Uterus (tissue), 4 donors: Measurements from ENCODE around the gene AUP1. TPM values are rescaled to one million over a fixed set of nuclear protein-coding genes. Genes with fewer than 3 reads are reported as not detected.
A peak's percentile ranks its signal among the peaks of the same experiment; 100 is the strongest.

Experiments used
- DNase-seq, 2 donors: peaks; one replicate each; pipeline ENCODE4 v3.0.0-alpha.2; 2019 to 2020
- H3K27ac ChIP-seq, 2 donors: fragments of 200-600 bp; sonication (generic); 1 replicate in 1 of 2; 2 replicates in 1 of 2; pipeline ENCODE4 v1.5.1; 2016 to 2018
- H3K27me3 ChIP-seq, 2 donors: fragments of 200-600 bp; sonication (generic); one replicate each; pipeline ENCODE4 v1.5.1; 2018 to 2019; ENCODE audit warnings: control low read depth in 1 of 2
- H3K36me3 ChIP-seq, 2 donors: fragments of 200-600 bp; sonication (generic); one replicate each; pipeline ENCODE4 v1.5.1; 2019; ENCODE audit warnings: control low read depth in 1 of 2
- H3K4me1 ChIP-seq, 2 donors: fragments of 200-600 bp; sonication (generic); one replicate each; pipeline ENCODE4 v1.5.1; 2018 to 2019; ENCODE audit warnings: control low read depth in 1 of 2
- H3K4me3 ChIP-seq, 2 donors: fragments of 200-600 bp; sonication (generic); 1 replicate in 1 of 2; 2 replicates in 1 of 2; pipeline ENCODE4 v1.5.1; 2018 to 2019; ENCODE audit warnings: mild to moderate bottlenecking in 1 of 2
- H3K9me3 ChIP-seq, 2 donors: fragments of 200-600 bp; sonication (generic); one replicate each; pipeline ENCODE4 v1.5.1; 2019; ENCODE audit warnings: control low read depth in 1 of 2
- POLR2A ChIP-seq, 2 donors: fragments of 450-650 bp; IDR thresholded peaks; one replicate each; pipeline ENCODE4 v1.6.1; 2016; ENCODE audit warnings: antibody characterized with exemption in 2 of 2, mild to moderate bottlenecking in 1 of 2, moderate library complexity in 1 of 2
- intact Hi-C: fragments of 100-400 bp; cut with DNase I; formaldehyde crosslinking; loops from one replicate; pipeline ENCODE4 v1.15.1; 2023; ENCODE audit warnings: low total_unique reads
- total RNA-seq, 4 donors: library from RNA; depleted of rRNA in 3 of 4; stranded (reverse); fragments of >200 nt in 3 of 4; gene quantifications; one replicate each; pipeline versions ENCODE4 v1.1.0 to v1.2.4, GENCODE V29; 2014 to 2023
- TF ChIP-seq, protein P1 (sequence below), 4 experiments: fragments of 200-600 bp in 2 of 4; fragments of 450-650 bp in 2 of 4; sonication (generic) in 2 of 4; IDR thresholded peaks; one replicate each; pipeline ENCODE4 v1.5.1; 2016 to 2019; ENCODE audit warnings: antibody characterized with exemption in 4 of 4, mild to moderate bottlenecking in 2 of 4, moderate library complexity in 1 of 4
- donor health status: DM: yes; HTN: yes; CAD: no.

AUP1 gene
- total RNA-seq, 4 donors from 2014 or later, result 62.8 to 87.0 (median 70.7) TPM

DNA sequence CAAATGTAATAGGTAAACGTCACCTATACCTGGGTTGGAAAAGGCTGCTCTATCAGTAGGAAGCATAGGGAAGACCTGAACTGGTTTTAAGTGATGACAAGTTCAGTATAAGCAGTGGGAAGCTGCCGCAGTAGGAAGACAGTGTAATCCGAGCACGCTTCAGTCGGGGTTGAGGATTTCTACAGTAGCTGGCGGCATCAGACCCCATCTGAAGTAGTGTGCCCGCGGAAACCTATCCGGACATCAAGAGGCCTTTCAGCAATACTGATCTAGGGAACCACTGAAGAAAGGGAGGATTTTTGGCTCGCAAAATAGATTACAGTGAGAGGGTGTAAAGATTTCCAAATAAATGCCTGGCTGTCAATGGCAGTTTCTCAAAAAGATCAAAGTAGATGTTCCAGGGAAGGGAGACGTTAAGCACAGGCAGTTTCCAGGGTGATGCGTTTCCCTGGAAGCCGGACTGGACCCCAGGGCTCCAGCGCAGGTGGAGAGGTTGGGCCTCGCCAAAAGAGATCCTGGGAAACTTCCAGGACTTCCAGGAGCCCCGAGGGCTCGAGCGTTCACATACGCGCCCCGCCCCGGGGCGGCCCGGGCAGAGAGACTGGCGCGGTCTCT is 18.9 kb upstream of the AUP1 start:
- Histone ChIP-seq H3K9me3 (no peaks in the 10 kb centered on the region), H3K4me1 (peaks cover 0 to 7% of the 10 kb centered on the region in 2 donors), H3K4me3 (peak overlapping the region; percentile 27 to 37), H3K27ac (peak overlapping the region; percentile 67 to 73), H3K36me3 (no peaks in the 10 kb centered on the region), H3K27me3 (no peaks in the 10 kb centered on the region)
- intact Hi-C loops, result no loop called here
- TF ChIP-seq POLR2A (IDR thresholded peaks at IDR 0.05), result no peak
- TF ChIP-seq, protein P1, sequence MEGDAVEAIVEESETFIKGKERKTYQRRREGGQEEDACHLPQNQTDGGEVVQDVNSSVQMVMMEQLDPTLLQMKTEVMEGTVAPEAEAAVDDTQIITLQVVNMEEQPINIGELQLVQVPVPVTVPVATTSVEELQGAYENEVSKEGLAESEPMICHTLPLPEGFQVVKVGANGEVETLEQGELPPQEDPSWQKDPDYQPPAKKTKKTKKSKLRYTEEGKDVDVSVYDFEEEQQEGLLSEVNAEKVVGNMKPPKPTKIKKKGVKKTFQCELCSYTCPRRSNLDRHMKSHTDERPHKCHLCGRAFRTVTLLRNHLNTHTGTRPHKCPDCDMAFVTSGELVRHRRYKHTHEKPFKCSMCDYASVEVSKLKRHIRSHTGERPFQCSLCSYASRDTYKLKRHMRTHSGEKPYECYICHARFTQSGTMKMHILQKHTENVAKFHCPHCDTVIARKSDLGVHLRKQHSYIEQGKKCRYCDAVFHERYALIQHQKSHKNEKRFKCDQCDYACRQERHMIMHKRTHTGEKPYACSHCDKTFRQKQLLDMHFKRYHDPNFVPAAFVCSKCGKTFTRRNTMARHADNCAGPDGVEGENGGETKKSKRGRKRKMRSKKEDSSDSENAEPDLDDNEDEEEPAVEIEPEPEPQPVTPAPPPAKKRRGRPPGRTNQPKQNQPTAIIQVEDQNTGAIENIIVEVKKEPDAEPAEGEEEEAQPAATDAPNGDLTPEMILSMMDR (IDR thresholded peaks at IDR 0.05), result no peak
- DNase-seq, result no peak

DNA sequence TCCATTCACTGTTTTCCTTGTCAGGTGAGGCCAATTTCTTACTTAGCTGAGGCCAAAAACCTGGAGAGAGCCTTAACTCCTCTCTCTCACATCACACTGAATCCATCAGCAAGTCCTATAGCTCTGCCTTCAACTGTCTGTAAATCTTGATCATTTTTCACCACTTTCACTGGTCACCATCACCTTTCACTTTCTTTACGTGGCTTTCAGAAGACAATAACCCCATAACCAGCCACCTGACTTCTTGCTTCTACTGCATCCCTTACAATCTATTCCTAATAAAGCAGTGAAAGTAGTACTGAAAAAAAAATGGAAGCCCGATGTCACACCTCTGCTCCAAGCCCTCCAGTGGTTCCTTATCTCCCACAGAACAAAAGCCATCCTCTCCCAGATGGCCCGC is 16.5 kb upstream of the AUP1 start:
- Histone ChIP-seq H3K27me3 (no peaks in the 10 kb centered on the region), H3K36me3 (no peaks in the 10 kb centered on the region), H3K4me3 (no peak overlapping the region), H3K9me3 (no peaks in the 10 kb centered on the region), H3K27ac (no peak overlapping the region), H3K4me1 (no peaks in the 10 kb centered on the region)
- DNase-seq, result no peak
- intact Hi-C loops, result no loop called here
- TF ChIP-seq POLR2A (IDR thresholded peaks at IDR 0.05), result no peak
- TF ChIP-seq, protein P1 (IDR thresholded peaks at IDR 0.05), result no peak

DNA sequence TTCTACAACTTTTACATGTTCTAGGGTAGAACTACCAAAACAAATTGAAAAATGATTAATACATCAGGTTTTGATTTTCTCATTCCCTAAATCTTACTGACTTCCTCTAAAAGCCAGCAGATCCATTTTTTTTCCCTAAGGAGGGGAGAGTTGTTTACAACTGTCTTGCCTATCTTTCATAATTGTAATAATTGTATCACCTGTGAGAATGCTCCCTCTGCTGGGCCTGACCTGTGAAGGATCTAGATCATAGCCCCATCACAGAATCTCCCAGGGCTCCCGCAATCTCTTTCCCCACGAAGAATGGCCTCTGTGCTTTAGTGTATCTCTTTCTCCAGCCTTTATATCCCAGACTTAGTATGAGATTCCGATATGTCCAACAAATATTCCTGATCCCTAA is 15.1 kb upstream of the AUP1 start:
- Histone ChIP-seq H3K27ac (no peak overlapping the region), H3K27me3 (no peaks in the 10 kb centered on the region), H3K4me3 (no peak overlapping the region), H3K4me1 (no peaks in the 10 kb centered on the region), H3K9me3 (no peaks in the 10 kb centered on the region), H3K36me3 (no peaks in the 10 kb centered on the region)
- intact Hi-C loops, result no loop called here
- TF ChIP-seq POLR2A (IDR thresholded peaks at IDR 0.05), result no peak
- TF ChIP-seq, protein P1 (IDR thresholded peaks at IDR 0.05), result no peak
- no peak for DNase-seq

DNA sequence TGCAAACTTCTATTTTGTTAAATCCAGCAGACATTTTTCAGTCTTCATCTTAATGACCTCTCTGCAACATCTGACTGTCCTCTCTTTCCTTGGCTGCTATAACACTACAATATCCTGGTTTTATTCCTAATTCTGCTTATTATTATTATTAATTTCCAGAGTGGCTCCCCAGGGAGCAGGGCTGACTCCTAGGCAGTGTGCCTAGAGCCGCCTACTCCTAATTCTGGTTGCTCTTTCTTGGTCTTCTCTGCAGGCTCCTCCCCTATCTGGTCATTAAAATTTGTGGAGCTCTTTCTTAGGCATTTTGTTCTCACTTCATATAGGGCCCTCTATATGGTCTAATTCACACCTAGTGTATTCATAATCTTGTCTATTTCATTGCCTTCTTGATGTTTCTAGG is 13.5 kb upstream of the AUP1 start:
- intact Hi-C loops, result no loop called here
- H3K9me3 ChIP-seq, result no peaks in the 10 kb centered on the region
- H3K4me1 ChIP-seq, result no peaks in the 10 kb centered on the region
- H3K4me3 ChIP-seq, result no peak overlapping the region
- H3K27me3 ChIP-seq, result no peaks in the 10 kb centered on the region
- H3K27ac ChIP-seq, result no peak overlapping the region
- no peak for DNase-seq
- TF ChIP-seq, protein P1 (IDR thresholded peaks at IDR 0.05), result no peak
- no peak for TF ChIP-seq POLR2A (IDR thresholded peaks at IDR 0.05)
- H3K36me3 ChIP-seq, result no peaks in the 10 kb centered on the region

DNA sequence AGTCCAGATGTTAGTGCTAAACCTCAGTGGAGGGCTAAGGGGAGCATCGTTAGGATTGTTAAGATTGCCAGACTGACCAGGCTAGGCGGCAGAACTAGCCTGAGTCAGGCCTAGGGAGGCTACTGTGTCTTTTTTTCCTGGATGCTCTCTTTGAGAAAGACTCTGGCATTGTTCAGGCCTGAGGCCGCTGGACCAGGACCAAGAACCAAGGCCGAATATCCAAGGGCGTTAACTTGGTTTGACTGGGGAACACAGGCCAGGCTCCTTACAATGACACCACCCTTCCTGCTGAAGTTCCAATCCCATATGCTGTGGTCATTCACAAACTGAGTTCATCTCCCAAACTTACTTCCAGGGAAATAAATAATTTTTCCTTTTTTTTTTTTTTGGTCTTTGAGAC is 10.8 kb upstream of the AUP1 start:
- H3K36me3 ChIP-seq, result no peaks in the 10 kb centered on the region
- H3K9me3 ChIP-seq, result no peaks in the 10 kb centered on the region
- DNase-seq, result no peak
- H3K4me1 ChIP-seq, result no peaks in the 10 kb centered on the region
- intact Hi-C loops, result no loop called here
- no peaks in the 10 kb centered on the region for H3K27me3 ChIP-seq
- H3K27ac ChIP-seq, result no peak overlapping the region
- no peak for TF ChIP-seq POLR2A (IDR thresholded peaks at IDR 0.05)
- TF ChIP-seq, protein P1 (IDR thresholded peaks at IDR 0.05), result no peak
- no peak overlapping the region for H3K4me3 ChIP-seq
